K562 treated with DMSO at 1 percent for 4 hours (cell line): ENCODE results near the gene GCKR. TPM values are rescaled to one million over a fixed set of nuclear protein-coding genes. Genes with fewer than 3 reads are reported as not detected.

Experiments used
- total RNA-seq: library from RNA; unstranded; fragments of 300-600 nt; gene quantifications from 2 replicates; pipeline ENCODE4 v1.2.3, GENCODE V29; 2022; ENCODE audit not compliant: insufficient read depth

GCKR gene, protein sequence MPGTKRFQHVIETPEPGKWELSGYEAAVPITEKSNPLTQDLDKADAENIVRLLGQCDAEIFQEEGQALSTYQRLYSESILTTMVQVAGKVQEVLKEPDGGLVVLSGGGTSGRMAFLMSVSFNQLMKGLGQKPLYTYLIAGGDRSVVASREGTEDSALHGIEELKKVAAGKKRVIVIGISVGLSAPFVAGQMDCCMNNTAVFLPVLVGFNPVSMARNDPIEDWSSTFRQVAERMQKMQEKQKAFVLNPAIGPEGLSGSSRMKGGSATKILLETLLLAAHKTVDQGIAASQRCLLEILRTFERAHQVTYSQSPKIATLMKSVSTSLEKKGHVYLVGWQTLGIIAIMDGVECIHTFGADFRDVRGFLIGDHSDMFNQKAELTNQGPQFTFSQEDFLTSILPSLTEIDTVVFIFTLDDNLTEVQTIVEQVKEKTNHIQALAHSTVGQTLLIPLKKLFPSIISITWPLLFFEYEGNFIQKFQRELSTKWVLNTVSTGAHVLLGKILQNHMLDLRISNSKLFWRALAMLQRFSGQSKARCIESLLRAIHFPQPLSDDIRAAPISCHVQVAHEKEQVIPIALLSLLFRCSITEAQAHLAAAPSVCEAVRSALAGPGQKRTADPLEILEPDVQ
- total RNA-seq: 0.75 TPM in 1 of 2 replicates, not detected in the other

DNA sequence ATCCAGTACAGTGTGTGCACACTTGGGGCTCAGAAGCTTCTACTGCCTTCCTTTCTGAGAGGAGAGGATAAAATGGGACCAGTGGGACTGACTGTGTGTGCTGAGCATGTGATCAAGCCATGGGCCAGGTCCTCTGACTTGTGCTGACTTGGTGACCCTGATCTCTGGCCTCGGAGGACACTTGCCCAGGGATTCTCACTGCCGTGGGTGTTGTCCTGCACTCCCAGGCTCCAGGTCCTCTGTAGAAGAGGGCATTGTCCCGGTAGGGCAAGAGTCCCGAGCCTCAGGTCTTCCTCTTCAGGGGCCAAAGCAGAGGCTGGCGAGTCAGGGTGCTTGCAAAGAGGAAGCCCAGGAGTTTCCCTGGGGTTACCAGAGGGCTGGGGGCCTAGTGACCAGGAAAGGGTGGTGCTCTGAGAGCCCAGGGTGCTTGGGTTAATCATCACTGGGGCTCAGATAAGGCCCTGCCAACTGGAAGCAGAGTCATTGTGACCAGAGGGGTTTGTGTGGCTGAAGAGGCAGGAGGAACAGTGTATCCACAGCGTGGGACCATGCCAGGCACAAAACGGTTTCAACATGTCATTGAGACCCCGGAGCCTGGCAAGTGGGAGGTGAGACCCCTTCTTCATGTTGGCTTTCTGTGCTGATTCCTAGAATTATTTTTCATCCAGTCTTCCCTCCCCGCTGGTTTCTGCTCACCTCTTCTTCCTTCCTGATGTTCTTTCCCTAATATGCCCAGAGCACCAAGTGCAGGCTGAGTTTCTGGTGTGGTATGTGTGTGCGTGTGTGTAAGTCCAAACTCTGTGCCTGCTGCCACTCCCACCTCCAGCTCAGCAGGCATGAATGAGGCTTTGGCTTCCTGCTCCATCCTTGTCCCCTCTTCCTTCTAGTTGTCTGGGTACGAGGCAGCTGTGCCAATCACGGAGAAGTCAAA, at the start of gene GCKR:
Gene GCKR (plus strand): TSS at position 483 of the 931 bp plus-strand sequence. CDS start 66 bp downstream, at position 549.

DNA sequence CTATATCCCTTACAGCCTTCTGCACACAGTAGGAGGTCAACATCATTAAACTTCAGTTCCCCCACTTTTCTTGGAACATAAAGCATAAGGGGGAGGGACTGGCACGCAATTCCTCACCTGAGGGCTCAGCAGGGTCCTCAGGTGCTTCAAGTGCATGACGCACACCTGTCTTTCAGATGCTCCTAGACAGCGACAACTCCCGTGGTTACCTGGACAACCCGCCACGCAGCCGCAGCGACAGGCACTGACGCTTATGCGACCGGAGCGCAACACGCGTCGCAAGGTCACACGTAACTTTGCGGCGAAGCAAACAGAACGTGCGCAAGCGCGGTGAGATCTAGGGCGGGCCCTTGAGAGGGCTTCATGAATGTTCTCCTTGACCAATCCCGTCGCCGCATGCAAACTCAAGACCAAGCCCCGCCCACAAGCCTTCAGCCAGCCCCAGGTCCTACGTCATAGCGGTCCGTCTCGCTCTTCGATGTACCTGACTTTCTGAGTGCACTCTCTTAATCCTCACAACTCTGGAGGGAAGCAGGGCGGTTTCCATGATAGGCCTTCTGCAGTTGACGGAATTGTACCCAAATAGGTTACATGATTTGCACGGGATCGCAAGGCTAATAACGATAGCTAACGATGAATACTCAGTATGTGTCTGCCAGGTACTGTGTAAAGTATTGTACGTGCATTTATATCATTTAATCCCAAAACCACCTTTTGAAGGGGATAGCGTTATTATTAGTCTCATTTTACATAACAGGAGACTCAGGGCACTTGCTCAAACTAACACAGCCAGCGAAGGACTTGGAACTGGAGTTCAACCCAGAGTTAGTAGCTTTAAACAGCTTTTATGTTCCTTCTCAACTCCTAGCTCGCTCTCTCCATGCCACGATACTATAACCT, 6.9 kb upstream of the GCKR start, which contains the start of gene IFT172:
Gene IFT172 (minus strand): TSS at position 246 of the 900 bp plus-strand sequence. CDS start 90 bp downstream, at position 156.

DNA sequence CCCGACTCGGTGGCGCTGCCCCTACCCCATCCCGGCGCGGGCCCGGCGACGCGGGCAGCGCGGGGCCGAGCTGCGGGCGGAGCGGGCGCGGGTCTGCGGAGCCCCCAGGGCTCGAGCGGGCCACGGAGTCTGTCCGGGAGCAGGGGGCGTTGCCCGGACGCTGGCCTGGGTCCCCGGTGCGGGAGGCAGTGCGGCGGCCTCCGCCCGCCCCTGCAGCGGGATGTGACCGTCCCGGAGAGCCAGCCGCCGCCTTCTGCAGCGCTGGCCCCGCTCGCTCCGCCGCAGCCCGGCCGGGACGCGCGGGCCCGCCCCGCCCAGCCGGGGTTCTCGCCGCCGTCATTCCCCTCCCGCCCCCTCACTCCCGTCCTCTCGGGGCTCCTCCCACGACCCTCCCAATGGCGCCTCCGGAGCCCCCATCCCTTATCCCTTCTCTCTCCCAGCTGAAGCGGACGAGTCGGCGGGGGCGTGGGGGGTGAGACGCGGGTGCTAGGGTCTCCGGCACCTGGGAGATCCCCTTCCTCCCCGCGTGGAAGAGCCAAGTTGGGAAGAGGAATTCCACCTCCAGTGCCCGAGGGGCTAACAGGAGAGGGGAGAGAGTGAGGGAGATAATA, 1.6 kb upstream of the GCKR start, which contains the start of gene FNDC4:
Gene FNDC4 (minus strand): TSS at position 257 of the 611 bp plus-strand sequence. CDS start 521 bp downstream, outside the sequence.

Other genes starting within 250 kb of the GCKR start
- 0.60 and 1.5 TPM in 2 replicates for gene SLC30A3, start 233.8 kb upstream of the GCKR start, total RNA-seq
- not detected in 2 replicates for gene DNAJC5G, start 221.4 kb upstream of the GCKR start, total RNA-seq
- not detected in 2 replicates for gene TRIM54, start 214.4 kb upstream of the GCKR start, total RNA-seq
- 5.5 and 7.0 TPM in 2 replicates for gene UCN, start 188.4 kb upstream of the GCKR start, total RNA-seq
- 62.7 and 64.9 TPM in 2 replicates for gene MPV17, start 173.7 kb upstream of the GCKR start, total RNA-seq
- gene GTF3C2, start 140.1 kb upstream of the GCKR start, total RNA-seq: 36.2 and 43.2 TPM in 2 replicates
- gene EIF2B4, start 126.5 kb upstream of the GCKR start, total RNA-seq: 46.9 and 57.9 TPM in 2 replicates
- gene SNX17, start 126.2 kb upstream of the GCKR start, total RNA-seq: 72.9 and 81.1 TPM in 2 replicates
- gene ZNF513, start 116.1 kb upstream of the GCKR start, total RNA-seq: 10.0 and 12.0 TPM in 2 replicates
- 126 and 139 TPM in 2 replicates for gene PPM1G, start 87.2 kb upstream of the GCKR start, total RNA-seq
- gene NRBP1, start 68.2 kb upstream of the GCKR start, total RNA-seq: 56.6 and 73.3 TPM in 2 replicates
- 1.9 TPM in 2 replicates for gene KRTCAP3, start 54.5 kb upstream of the GCKR start, total RNA-seq
- 7.5 and 11.8 TPM in 2 replicates for gene IFT172, start 7.1 kb upstream of the GCKR start, total RNA-seq
- 19.7 and 20.8 TPM in 2 replicates for gene FNDC4, start 1.6 kb upstream of the GCKR start, total RNA-seq
- gene ZNF512, start 86.2 kb downstream of the GCKR start, total RNA-seq: 20.0 and 39.5 TPM in 2 replicates
- gene CCDC121, start 132.2 kb downstream of the GCKR start, total RNA-seq: 3.4 and 4.4 TPM in 2 replicates
- gene GPN1, start 132.2 kb downstream of the GCKR start, total RNA-seq: 37.4 and 38.0 TPM in 2 replicates
- 24.7 and 28.8 TPM in 2 replicates for gene SUPT7L, start 166.8 kb downstream of the GCKR start, total RNA-seq
- gene SLC4A1AP, start 167.1 kb downstream of the GCKR start, total RNA-seq: 25.4 and 28.3 TPM in 2 replicates